Heart right ventricle (tissue), 16 donors: ENCODE data around the gene TMEM63C. TPM values are rescaled to one million over a fixed set of nuclear protein-coding genes. Genes with fewer than 3 reads are reported as not detected.
"Not testable (repeated sequence)": the region's sequence is repeated elsewhere in the genome, so short reads cannot be mapped to it uniquely, and the experiment has no call there.

ENCODE experiments used
- ATAC-seq, 8 donors: fragments of 200-7000 bp; cut with Tn5 transposase; one replicate each; pipeline ENCODE4 v1.9.1; 2020; ENCODE audit warnings: mild to moderate bottlenecking in 8 of 8, moderate library complexity in 8 of 8, moderate number of reproducible peaks in 1 of 8
- DNase-seq, 2 donors: peaks; one replicate each; pipeline ENCODE4 v3.0.0-alpha.2; 2020
- H3K27ac ChIP-seq, 10 donors: fragments of 200-600 bp; sonication (generic) in 2 of 10; one replicate each; pipeline versions ENCODE4 v1.5.0 to v1.8.0; 2020 to 2022; ENCODE audit warnings: mild to moderate bottlenecking in 3 of 10
- H3K27me3 ChIP-seq, 7 donors: fragments of 200-600 bp; one replicate each; pipeline ENCODE4 v1.8.0; 2021 to 2022; ENCODE audit warnings: mild to moderate bottlenecking in 2 of 7
- H3K36me3 ChIP-seq, 9 donors: fragments of 200-600 bp; sonication (generic) in 1 of 9; one replicate each; pipeline versions ENCODE4 v1.5.0 to v1.8.0; 2020 to 2022; ENCODE audit warnings: mild to moderate bottlenecking in 2 of 9
- H3K4me1 ChIP-seq, 9 donors: fragments of 200-600 bp; sonication (generic) in 1 of 9; one replicate each; pipeline versions ENCODE4 v1.5.0 to v1.8.0; 2020 to 2022; ENCODE audit warnings: mild to moderate bottlenecking in 4 of 9
- H3K4me3 ChIP-seq, 10 donors: fragments of 200-600 bp; sonication (generic) in 2 of 10; one replicate each; pipeline versions ENCODE4 v1.5.0 to v1.8.0; 2020 to 2022; ENCODE audit warnings: mild to moderate bottlenecking in 7 of 10, moderate library complexity in 2 of 10
- H3K9me3 ChIP-seq, 11 donors: fragments of 200-600 bp in 10 of 11; sonication (generic) in 2 of 11; one replicate each; pipeline versions ENCODE4 v1.5.0 to v1.8.0; 2013 to 2022; ENCODE audit warnings: mild to moderate bottlenecking in 2 of 11, control low read depth in 1 of 11, moderate library complexity in 1 of 11
- CTCF ChIP-seq, 9 donors: fragments of 200-600 bp; sonication (generic) in 2 of 9; IDR thresholded peaks; one replicate each; pipeline versions ENCODE4 v1.5.0 to v1.8.0; 2021 to 2022; ENCODE audit warnings: antibody characterized with exemption in 9 of 9, mild to moderate bottlenecking in 5 of 9, moderate library complexity in 1 of 9
- WGBS, 2 donors: extraction: QIAGEN DNeasy Blood & Tissue Kit; methylation state at CpG; one replicate each; pipeline ENCODE4 v1.1.7; 2013; ENCODE audit warnings: inconsistent platforms in 1 of 2; 5-methylcytosine and 5-hydroxymethylcytosine counted together
- intact Hi-C, 10 donors: fragments of 100-400 bp; cut with DNase I; formaldehyde crosslinking; loops; one replicate each; pipeline versions ENCODE4 v1.11.1 to v1.14.2; 2022
- polyA plus RNA-seq, 2 donors: library from polyadenylated mRNA; stranded (reverse); fragments of 200-250 nt; gene quantifications; one replicate each; pipeline ENCODE4 v1.2.3, GENCODE V29; 2013
- total RNA-seq, 10 donors: library from RNA; stranded (reverse); fragmentation: NEBNext Ultra II Directional in 3 of 10; extraction: Animal tissue kit (Norgen Biotek cat#: 25700) in 3 of 10; gene quantifications; one replicate each; pipeline versions ENCODE4 v1.2.1 to v1.2.4, GENCODE V29; 2021 to 2023
- donor health status: Arrhythmogenic right ventricular cardiomyopathy.
- donor health status: ischemic (EF 13 %, LVEDD 7.1; RV severe dilation, severe dysfunction).
- donor health status: healthy with polysubstance abuse.
- donor health status: DM: no; HTN: yes; CAD: no.
- donor health status: DM: no; HTN: no; CAD: no.
- donor health status: ischemic (EF 25% LVEDD 6.9; RV normal size, moderate dysfunction).
- donor health status: ischemic (EF 25% LVEDD 5.7; RV mildly dilated, moderate dysfunction).
- donor health status: healthy.
- donor health status: DM: yes; HTN: yes; CAD: no.
- donor health status: Ischemic cardiomyopathy.
- donor health status: ischemic (EF 35%, LVEDD 5.7; RV mildly dilated, moderate dysfunction).
- donor health status: nonischemic (EF 11% LVEDD 7.7; RV severe dilation, severe dysfunction).
- donor health status: DM: yes; HTN: yes; CAD: no.
- donor health status: PGD.
- donor health status: ischemic (EF 29% LVEDD 5.4; RV normal size, mild dysfunction).
- donor health status: nonischemic (EF 23%, LVEDD 6.1; RV moderate dilation, normal function).

The TMEM63C gene
- total and polyA plus RNA-seq, 12 donors, result under 0.01 to 7.2 (median 0.53) TPM

- peaks cover 0 to 45% (median 25%) of the 10 kb centered on the region in 7 donors for H3K27me3 ChIP-seq
- no peak for DNase-seq
- H3K36me3 ChIP-seq, result no peaks in the 10 kb centered on the region
- WGBS, 2 donors, result 66 to 67% methylated on average over 2 of the region's 2 CpGs
- ATAC-seq, result peak in 1 of 8 donors; percentile 25
- no peak overlapping the region for H3K4me3 ChIP-seq
- H3K9me3 ChIP-seq, result no peaks in the 10 kb centered on the region
- H3K27ac ChIP-seq, result no peak overlapping the region
- TF ChIP-seq CTCF (IDR thresholded peaks at IDR 0.05), result no peak
- H3K4me1 ChIP-seq, result peaks cover 0 to 16% (median 4%) of the 10 kb centered on the region in 9 donors
- intact Hi-C loops, result loop anchor here in 3 of 10 donors (10.0 kb wide), 3 partner anchors 146 to 386 kb away; no protein-coding TSS in a partner anchor
Measured at GRCh38 chr14:77158882-77159255, 22.7 kb upstream of the TMEM63C start.

- no peak for ATAC-seq
- 76 to 82% methylated on average over 4 of the region's 4 CpGs for WGBS, 2 donors
- no peak for TF ChIP-seq CTCF (IDR thresholded peaks at IDR 0.05)
- Histone ChIP-seq H3K4me1 (peaks cover 0 to 8% (median 3%) of the 10 kb centered on the region in 9 donors), H3K9me3 (no peaks in the 10 kb centered on the region), H3K27me3 (peaks cover 0 to 30% (median 14%) of the 10 kb centered on the region in 7 donors), H3K27ac (no peak overlapping the region), H3K4me3 (no peak overlapping the region), H3K36me3 (no peaks in the 10 kb centered on the region)
- no peak for DNase-seq
- intact Hi-C loops, result no loop called here
Measured at GRCh38 chr14:77161011-77161410, 20.6 kb upstream of the TMEM63C start.

GRCh38 chr14:77170045-77170444 is 11.6 kb upstream of the TMEM63C start:
- Histone ChIP-seq H3K4me3 (no peak overlapping the region), H3K27ac (no peak overlapping the region), H3K9me3 (peaks cover 0 to 28% (median 11%) of the 10 kb centered on the region in 11 donors), H3K36me3 (no peaks in the 10 kb centered on the region), H3K4me1 (no peaks in the 10 kb centered on the region), H3K27me3 (peaks cover 0 to 7% (median 0%) of the 10 kb centered on the region in 7 donors)
- TF ChIP-seq CTCF (IDR thresholded peaks at IDR 0.05), result no peak
- ATAC-seq, result no peak
- WGBS, 2 donors, result 60 to 61% methylated on average over 3 of the region's 3 CpGs
- intact Hi-C loops, result no loop called here
- no peak for DNase-seq

GRCh38 chr14:77172916-77173315 is 8.7 kb upstream of the TMEM63C start:
- 79 to 82% methylated on average over 5 of the region's 5 CpGs for WGBS, 2 donors
- Histone ChIP-seq H3K27me3 (peaks cover 0 to 9% (median 0%) of the 10 kb centered on the region in 7 donors), H3K27ac (no peak overlapping the region), H3K4me3 (no peak overlapping the region), H3K36me3 (no peaks in the 10 kb centered on the region), H3K4me1 (no peaks in the 10 kb centered on the region), H3K9me3 (peaks cover 0 to 27% (median 11%) of the 10 kb centered on the region in 11 donors)
- DNase-seq (no peak), ATAC-seq (no peak)
- TF ChIP-seq CTCF (IDR thresholded peaks at IDR 0.05), result no peak
- intact Hi-C loops, result no loop called here

- ATAC-seq, intact Hi-C loops, H3K4me1 ChIP-seq, H3K36me3 ChIP-seq, H3K27ac ChIP-seq, H3K4me3 ChIP-seq, H3K27me3 ChIP-seq, DNase-seq: not testable (repeated sequence)
- 82 to 88% methylated on average over 9 of the region's 9 CpGs for WGBS, 2 donors
- H3K9me3 ChIP-seq, result peaks cover 0 to 19% (median 11%) of the 10 kb centered on the region in 11 donors
Measured at GRCh38 chr14:77173911-77174617, 7.5 kb upstream of the TMEM63C start.
